GM12875 (cell line): Measurements from ENCODE around the gene CDYL2.
"Not testable (repeated sequence)": the region's sequence is repeated elsewhere in the genome, so short reads cannot be mapped to it uniquely, and the experiment has no call there.

ENCODE experiments used
- H3K4me3 ChIP-seq: one replicate; pipeline ENCODE4 v1.5.1; 2011; ENCODE audit warnings: low read depth, low read length, control low read depth
- TF ChIP-seq, protein P1 (sequence below): IDR thresholded peaks from 2 replicates; pipeline ENCODE4 v1.5.1; 2011; ENCODE audit warnings: low read depth, mild to moderate bottlenecking, control low read depth, inconsistent platforms, low read length, moderate library complexity, borderline replicate concordance; ENCODE audit not compliant: insufficient read depth

CDYL2 gene

GRCh38 chr16:80828495-80828894, 24.1 kb upstream of the CDYL2 start:
- TF ChIP-seq, protein P1, sequence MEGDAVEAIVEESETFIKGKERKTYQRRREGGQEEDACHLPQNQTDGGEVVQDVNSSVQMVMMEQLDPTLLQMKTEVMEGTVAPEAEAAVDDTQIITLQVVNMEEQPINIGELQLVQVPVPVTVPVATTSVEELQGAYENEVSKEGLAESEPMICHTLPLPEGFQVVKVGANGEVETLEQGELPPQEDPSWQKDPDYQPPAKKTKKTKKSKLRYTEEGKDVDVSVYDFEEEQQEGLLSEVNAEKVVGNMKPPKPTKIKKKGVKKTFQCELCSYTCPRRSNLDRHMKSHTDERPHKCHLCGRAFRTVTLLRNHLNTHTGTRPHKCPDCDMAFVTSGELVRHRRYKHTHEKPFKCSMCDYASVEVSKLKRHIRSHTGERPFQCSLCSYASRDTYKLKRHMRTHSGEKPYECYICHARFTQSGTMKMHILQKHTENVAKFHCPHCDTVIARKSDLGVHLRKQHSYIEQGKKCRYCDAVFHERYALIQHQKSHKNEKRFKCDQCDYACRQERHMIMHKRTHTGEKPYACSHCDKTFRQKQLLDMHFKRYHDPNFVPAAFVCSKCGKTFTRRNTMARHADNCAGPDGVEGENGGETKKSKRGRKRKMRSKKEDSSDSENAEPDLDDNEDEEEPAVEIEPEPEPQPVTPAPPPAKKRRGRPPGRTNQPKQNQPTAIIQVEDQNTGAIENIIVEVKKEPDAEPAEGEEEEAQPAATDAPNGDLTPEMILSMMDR, result no peak

GRCh38 chr16:80827007-80827406, 22.6 kb upstream of the CDYL2 start:
- TF ChIP-seq, protein P1, result no peak
- H3K4me3 ChIP-seq, result no peak overlapping the region

More at GRCh38 chr16:80828495-80828894, 24.1 kb upstream of the CDYL2 start:
- no peak overlapping the region for H3K4me3 ChIP-seq

DNA sequence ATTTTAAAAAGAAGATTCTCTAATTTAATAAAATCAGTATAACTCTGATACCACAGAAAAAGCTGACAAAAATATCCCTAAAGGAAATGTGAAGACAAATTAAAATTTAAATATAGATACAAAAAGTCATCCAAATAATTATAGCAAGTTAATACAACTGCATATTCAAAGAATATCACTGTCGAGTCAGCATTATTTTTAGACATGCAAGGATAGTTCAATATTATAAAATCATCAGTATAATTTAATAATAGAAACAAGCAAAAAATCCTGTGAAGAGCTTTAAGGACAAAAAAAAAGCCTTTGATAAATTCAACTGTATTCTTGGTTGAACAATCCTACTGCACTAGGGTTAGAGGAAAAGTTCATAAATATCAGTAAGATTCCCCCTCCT, 21.0 kb upstream of the CDYL2 start:
- TF ChIP-seq, protein P1, result no peak
- H3K4me3 ChIP-seq, result no peak overlapping the region

DNA sequence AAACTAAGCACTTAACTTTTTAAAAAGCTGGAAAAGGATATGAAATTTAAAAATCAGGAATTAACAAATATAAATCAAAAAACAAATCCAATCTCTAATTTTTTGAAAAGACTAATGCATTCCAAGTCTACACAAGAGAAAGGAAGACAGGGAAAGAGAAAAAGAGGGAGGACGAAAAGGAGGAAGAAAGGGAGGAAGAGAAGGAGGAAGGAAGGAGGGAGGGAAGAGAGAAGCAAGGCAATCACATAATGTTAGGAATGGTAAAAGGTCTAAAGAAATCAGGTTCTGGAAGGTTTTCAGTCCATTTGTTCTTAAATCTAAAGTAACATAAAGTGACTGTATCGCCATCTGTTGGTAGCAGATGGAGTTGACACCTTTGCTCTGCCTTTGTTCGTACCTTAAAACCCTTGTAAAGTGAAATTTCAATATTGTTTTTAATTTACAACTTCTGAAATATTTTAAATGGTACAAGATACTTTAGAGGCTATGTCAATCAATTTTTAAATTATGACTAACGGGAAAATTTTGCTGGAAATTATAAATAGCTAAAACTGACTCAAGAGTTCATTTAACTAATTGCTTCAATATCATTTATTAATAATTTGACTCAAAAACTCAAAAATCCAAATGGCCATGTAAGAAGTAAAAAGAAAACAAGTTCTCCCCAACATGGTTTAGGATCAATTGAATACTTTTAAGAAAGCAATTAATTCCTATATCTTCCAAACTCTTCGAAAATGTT, 20.4 kb upstream of the CDYL2 start:
- TF ChIP-seq, protein P1, result peak; percentile 61; the same call in 1 of the 2 replicates
- H3K4me3 ChIP-seq, result no peak overlapping the region

DNA sequence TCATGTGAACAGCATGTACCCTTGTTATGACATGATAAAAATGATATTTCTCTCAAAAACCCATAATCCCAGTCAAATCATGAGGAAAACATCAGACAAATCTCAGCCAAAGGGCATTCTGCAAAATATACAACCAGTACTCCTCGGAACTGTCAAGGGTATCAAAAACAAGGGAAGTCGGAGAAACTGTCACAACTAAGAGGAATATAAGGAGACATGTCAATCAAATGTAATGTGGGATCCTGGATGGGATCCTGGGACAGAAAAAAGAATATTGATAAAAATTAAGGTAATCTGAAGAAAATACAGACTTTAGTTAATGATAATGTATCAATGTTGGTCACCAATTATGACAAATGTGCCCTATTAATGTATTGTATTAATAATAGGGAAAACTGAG, 15.6 kb upstream of the CDYL2 start:
- TF ChIP-seq, protein P1, result no peak
- H3K4me3 ChIP-seq, result no peak overlapping the region

- H3K4me3 ChIP-seq, result no peak overlapping the region
- TF ChIP-seq, protein P1, result no peak
Measured at GRCh38 chr16:80816356-80816755, 12.0 kb upstream of the CDYL2 start.

- not testable (repeated sequence) for H3K4me3 ChIP-seq
Measured at GRCh38 chr16:80815278-80815677, 10.9 kb upstream of the CDYL2 start.
